Stomach (tissue), 9 donors: ENCODE results near the gene ESYT3. TPM values are rescaled to one million over a fixed set of nuclear protein-coding genes. Genes with fewer than 3 reads are reported as not detected.

Experiments
- DNase-seq, 2 donors: peaks; one replicate each; pipeline versions ENCODE4 v3.0.0 to v3.0.0-alpha.2; 2013 to 2019
- H3K27ac ChIP-seq, 5 donors: fragments of 200-600 bp in 4 of 5; sonication (generic) in 4 of 5; one replicate each; pipeline ENCODE4 v1.5.1; 2013 to 2019; ENCODE audit warnings: mild to moderate bottlenecking in 1 of 5, moderate library complexity in 1 of 5
- H3K27me3 ChIP-seq, 3 donors: fragments of 200-600 bp; sonication (generic); one replicate each; pipeline ENCODE4 v1.5.1; 2017 to 2019; ENCODE audit warnings: mixed run types in 1 of 3
- H3K36me3 ChIP-seq, 4 donors: fragments of 200-600 bp; sonication (generic); 1 replicate in 3 of 4; 2 replicates in 1 of 4; pipeline ENCODE4 v1.5.1; 2016 to 2019
- H3K4me1 ChIP-seq, 4 donors: fragments of 200-600 bp; sonication (generic); one replicate each; pipeline ENCODE4 v1.5.1; 2016 to 2019
- H3K4me3 ChIP-seq, 4 donors: fragments of 200-600 bp; sonication (generic) in 3 of 4; one replicate each; pipeline ENCODE4 v1.5.1; 2016 to 2019; ENCODE audit warnings: mild to moderate bottlenecking in 1 of 4
- H3K9me3 ChIP-seq, 4 donors: fragments of 200-600 bp; sonication (generic); one replicate each; pipeline ENCODE4 v1.5.1; 2016 to 2019
- EP300 ChIP-seq: sonication (generic); formaldehyde crosslinking; IDR thresholded peaks from one replicate; pipeline ENCODE4 v1.6.1; 2017; ENCODE audit warnings: antibody characterized with exemption
- POLR2A ChIP-seq, 4 donors: fragments of 450-650 bp; IDR thresholded peaks; one replicate each; pipeline ENCODE4 v1.6.1; 2016; ENCODE audit warnings: antibody characterized with exemption in 4 of 4, control low read depth in 2 of 4, mild to moderate bottlenecking in 1 of 4, moderate library complexity in 1 of 4
- POLR2AphosphoS5 ChIP-seq, 3 donors: sonication (generic); formaldehyde crosslinking; IDR thresholded peaks; one replicate each; pipeline ENCODE4 v1.6.1; 2016; ENCODE audit warnings: antibody characterized with exemption in 3 of 3
- WGBS, 5 donors: extraction: QIAGEN DNeasy Blood & Tissue Kit in 3 of 5; methylation state at CpG; one replicate each; pipeline versions ENCODE4 v1.1.5 to v1.1.7; 2013 to 2018; 5-methylcytosine and 5-hydroxymethylcytosine counted together
- intact Hi-C: fragments of 100-400 bp; cut with DNase I; formaldehyde crosslinking; loops from one replicate; pipeline ENCODE4 v1.15.1; 2023; ENCODE audit warnings: low total_unique reads
- polyA plus RNA-seq, 3 donors: library from polyadenylated mRNA; stranded (reverse); fragments of 200-250 nt; gene quantifications; one replicate each; pipeline ENCODE4 v1.2.3, GENCODE V29; 2013
- total RNA-seq, 5 donors: library from RNA; depleted of rRNA; stranded (reverse); fragments of >200 nt; gene quantifications; one replicate each; pipeline versions ENCODE4 v1.1.0 to v1.2.3, GENCODE V29; 2014 to 2016
- TF ChIP-seq, protein P1 (sequence below), 7 experiments: fragments of 450-650 bp in 4 of 7; fragments of 200-600 bp in 3 of 7; sonication (generic) in 3 of 7; IDR thresholded peaks; one replicate each; pipeline ENCODE4 v1.5.1; 2016 to 2019; ENCODE audit warnings: antibody characterized with exemption in 7 of 7, control low read depth in 2 of 7, mild to moderate bottlenecking in 1 of 7
- donor health status: healthy with polysubstance abuse.
- donor health status: Bipolar disorder and iron deficiency.
- donor health status: healthy.

Gene ESYT3
- total and polyA plus RNA-seq, 8 donors: 0.44 to 7.1 (median 2.8) TPM; not detected in 1

DNA sequence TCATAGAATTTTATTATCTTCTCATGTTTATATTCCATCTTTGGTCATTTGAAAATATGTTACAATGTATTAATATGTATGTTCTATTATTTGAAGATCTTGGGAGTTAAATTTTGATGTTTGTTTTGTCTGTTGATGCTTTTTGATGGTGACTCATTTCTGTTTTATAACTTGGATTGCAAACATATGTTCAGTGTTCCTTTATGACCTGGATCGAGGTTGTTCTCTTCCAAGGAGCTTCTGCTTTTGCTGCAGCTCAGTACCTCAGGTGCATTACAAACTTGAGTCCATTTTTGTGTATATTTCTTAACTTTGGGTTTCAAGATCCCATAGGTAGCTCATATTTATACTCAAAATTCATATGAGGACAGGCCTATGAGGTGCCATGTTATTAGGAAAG lies 37.1 kb downstream of the ESYT3 start:
- intact Hi-C loops: no loop called here
- TF ChIP-seq, protein P1, sequence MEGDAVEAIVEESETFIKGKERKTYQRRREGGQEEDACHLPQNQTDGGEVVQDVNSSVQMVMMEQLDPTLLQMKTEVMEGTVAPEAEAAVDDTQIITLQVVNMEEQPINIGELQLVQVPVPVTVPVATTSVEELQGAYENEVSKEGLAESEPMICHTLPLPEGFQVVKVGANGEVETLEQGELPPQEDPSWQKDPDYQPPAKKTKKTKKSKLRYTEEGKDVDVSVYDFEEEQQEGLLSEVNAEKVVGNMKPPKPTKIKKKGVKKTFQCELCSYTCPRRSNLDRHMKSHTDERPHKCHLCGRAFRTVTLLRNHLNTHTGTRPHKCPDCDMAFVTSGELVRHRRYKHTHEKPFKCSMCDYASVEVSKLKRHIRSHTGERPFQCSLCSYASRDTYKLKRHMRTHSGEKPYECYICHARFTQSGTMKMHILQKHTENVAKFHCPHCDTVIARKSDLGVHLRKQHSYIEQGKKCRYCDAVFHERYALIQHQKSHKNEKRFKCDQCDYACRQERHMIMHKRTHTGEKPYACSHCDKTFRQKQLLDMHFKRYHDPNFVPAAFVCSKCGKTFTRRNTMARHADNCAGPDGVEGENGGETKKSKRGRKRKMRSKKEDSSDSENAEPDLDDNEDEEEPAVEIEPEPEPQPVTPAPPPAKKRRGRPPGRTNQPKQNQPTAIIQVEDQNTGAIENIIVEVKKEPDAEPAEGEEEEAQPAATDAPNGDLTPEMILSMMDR (IDR thresholded peaks at IDR 0.05): no peak
- TF ChIP-seq EP300 (no peak), POLR2AphosphoS5 (IDR thresholded peaks at IDR 0.05) (no peak), POLR2A (IDR thresholded peaks at IDR 0.05) (no peak)
- DNase-seq: no peak
- WGBS, 5 donors: 69 to 85% (median 83%) methylated on average over 1 of the region's 1 CpG
- no peaks in the 10 kb centered on the region for H3K36me3 ChIP-seq
- peak overlapping the region in 1 of 5 donors; percentile 43 for H3K27ac ChIP-seq
- no peaks in the 10 kb centered on the region for H3K9me3 ChIP-seq
- no peaks in the 10 kb centered on the region for H3K4me1 ChIP-seq
- no peak overlapping the region for H3K4me3 ChIP-seq
- no peaks in the 10 kb centered on the region for H3K27me3 ChIP-seq

DNA sequence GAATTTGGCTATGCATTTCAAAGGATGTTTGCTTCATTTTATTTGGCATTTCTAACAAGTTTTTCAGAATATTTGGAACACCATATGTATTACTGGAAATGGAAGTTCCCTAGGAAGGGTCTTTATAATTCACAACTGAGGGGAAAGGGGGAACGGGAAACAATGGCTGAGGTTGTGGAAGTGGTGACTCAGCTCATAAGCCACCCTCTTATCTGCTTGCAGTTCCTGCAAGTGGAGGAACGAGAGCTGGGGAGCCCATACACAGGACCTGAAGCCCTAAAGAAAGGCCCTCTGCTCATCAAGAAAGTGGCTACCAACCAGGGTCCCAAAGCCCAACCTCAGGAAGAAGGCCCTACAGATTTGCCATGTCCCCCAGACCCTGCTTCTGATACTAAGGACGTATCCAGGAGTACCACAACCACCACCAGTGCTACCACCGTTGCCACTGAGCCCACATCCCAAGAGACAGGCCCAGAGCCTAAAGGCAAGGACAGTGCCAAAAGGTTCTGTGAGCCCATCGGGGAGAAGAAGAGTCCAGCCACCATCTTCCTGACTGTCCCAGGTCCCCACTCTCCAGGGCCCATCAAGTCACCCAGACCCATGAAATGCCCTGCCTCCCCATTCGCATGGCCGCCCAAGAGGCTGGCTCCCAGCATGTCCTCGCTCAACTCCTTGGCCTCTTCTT lies 37.9 kb downstream of the ESYT3 start:
- Histone ChIP-seq H3K9me3 (no peaks in the 10 kb centered on the region), H3K4me1 (no peaks in the 10 kb centered on the region), H3K36me3 (no peaks in the 10 kb centered on the region), H3K27ac (no peak overlapping the region), H3K27me3 (no peaks in the 10 kb centered on the region), H3K4me3 (no peak overlapping the region)
- TF ChIP-seq POLR2A (IDR thresholded peaks at IDR 0.05) (no peak), EP300 (no peak), POLR2AphosphoS5 (IDR thresholded peaks at IDR 0.05) (no peak)
- TF ChIP-seq, protein P1 (IDR thresholded peaks at IDR 0.05): no peak
- intact Hi-C loops: no loop called here
- no peak for DNase-seq
- WGBS, 5 donors: 89 to 94% (median 91%) methylated on average over 7 to 8 of the region's 8 CpGs

DNA sequence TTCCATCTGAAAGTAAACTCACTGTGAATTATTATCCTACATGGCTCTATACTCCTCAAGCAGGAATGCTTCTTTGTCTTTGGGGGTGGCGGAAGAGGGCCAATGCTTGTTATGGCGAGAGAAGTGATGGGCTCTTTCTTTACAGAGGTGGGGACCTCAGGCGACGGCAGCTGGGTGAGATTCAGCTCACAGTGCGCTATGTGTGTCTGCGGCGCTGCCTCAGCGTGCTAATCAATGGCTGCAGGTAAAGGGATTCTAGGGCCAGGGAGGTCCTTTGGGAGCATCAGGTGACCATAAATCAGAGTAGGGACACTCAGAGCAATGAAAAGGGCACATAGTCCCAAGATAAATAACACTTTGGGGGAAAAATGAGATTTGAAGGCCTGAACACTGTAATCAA lies 39.0 kb downstream of the ESYT3 start:
- intact Hi-C loops: no loop called here
- Histone ChIP-seq H3K36me3 (no peaks in the 10 kb centered on the region), H3K9me3 (no peaks in the 10 kb centered on the region), H3K27ac (no peak overlapping the region), H3K4me3 (no peak overlapping the region), H3K27me3 (no peaks in the 10 kb centered on the region), H3K4me1 (no peaks in the 10 kb centered on the region)
- 95 to 99% (median 98%) methylated on average over 8 of the region's 8 CpGs for WGBS, 5 donors
- TF ChIP-seq POLR2A (IDR thresholded peaks at IDR 0.05) (no peak), POLR2AphosphoS5 (IDR thresholded peaks at IDR 0.05) (no peak), EP300 (no peak)
- TF ChIP-seq, protein P1 (IDR thresholded peaks at IDR 0.05): no peak
- DNase-seq: no peak

DNA sequence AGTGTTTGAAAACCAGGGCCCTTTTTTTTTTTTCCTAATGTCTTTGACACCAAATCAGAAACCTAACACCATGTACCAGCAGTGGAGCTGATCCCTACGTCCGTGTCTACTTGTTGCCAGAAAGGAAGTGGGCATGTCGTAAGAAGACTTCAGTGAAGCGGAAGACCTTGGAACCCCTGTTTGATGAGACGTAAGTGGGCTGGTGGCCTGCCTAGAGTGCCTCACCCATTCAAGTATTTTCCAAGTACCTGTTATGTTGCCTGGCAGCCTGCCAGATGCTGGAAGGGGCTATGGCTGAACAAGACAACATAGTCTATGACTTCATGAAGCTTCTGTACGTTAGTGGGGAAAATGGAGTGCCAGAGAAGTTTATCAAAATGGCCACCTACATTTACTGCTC lies 39.7 kb downstream of the ESYT3 start:
- H3K4me1 ChIP-seq: no peaks in the 10 kb centered on the region
- no peak overlapping the region for H3K4me3 ChIP-seq
- 75 to 84% (median 77%) methylated on average over 6 of the region's 6 CpGs for WGBS, 5 donors
- no peak overlapping the region for H3K27ac ChIP-seq
- H3K27me3 ChIP-seq: no peaks in the 10 kb centered on the region
- DNase-seq: no peak
- TF ChIP-seq, protein P1 (IDR thresholded peaks at IDR 0.05): no peak
- TF ChIP-seq EP300: no peak
- no peak for TF ChIP-seq POLR2A (IDR thresholded peaks at IDR 0.05)
- no peak for TF ChIP-seq POLR2AphosphoS5 (IDR thresholded peaks at IDR 0.05)
- no peaks in the 10 kb centered on the region for H3K9me3 ChIP-seq
- H3K36me3 ChIP-seq: no peaks in the 10 kb centered on the region
- intact Hi-C loops: no loop called here
